ENCODE measurements around the gene ATP2B2.

GRCh38 chr3:10351013-10351735 lies 154.2 kb downstream of the ATP2B2 start:
- TF ChIP-seq POLR2A (IDR thresholded peaks at IDR 0.05), result no peak
- no peak for TF ChIP-seq CTCF (IDR thresholded peaks at IDR 0.05)

Data from thyroid gland (tissue), 4 donors.